H9 (cell line): ENCODE results near the gene NEURL4. TPM values are rescaled to one million over a fixed set of nuclear protein-coding genes. Genes with fewer than 3 reads are reported as not detected.
A peak's percentile ranks its signal among the peaks of the same experiment; 100 is the strongest.

ENCODE experiments used
- DNase-seq: peaks from one replicate; pipeline ENCODE4 v3.0.0-alpha.2; 2017
- H2AFZ ChIP-seq: one replicate; pipeline ENCODE4 v1.6.1; 2013; ENCODE audit warnings: mild to moderate bottlenecking, low read length, control low read depth, moderate library complexity
- H2AK5ac ChIP-seq: 2 replicates; pipeline ENCODE4 v1.6.1; 2013; ENCODE audit warnings: low read length, control low read depth, mixed read lengths; ENCODE audit not compliant: insufficient read length
- H2BK120ac ChIP-seq: one replicate; pipeline ENCODE4 v1.6.1; 2013; ENCODE audit warnings: low read depth, mild to moderate bottlenecking, low read length, control low read depth, inconsistent platforms; ENCODE audit not compliant: poor library complexity, severe bottlenecking
- H2BK12ac ChIP-seq: 2 replicates; pipeline ENCODE4 v1.6.1; 2013; ENCODE audit warnings: low read length, control low read depth, mixed read lengths, low read depth; ENCODE audit not compliant: insufficient read length
- H2BK15ac ChIP-seq: 2 replicates; pipeline ENCODE4 v1.6.1; 2013; ENCODE audit warnings: low read depth, low read length, control low read depth
- H2BK20ac ChIP-seq: one replicate; pipeline ENCODE4 v1.6.1; 2013; ENCODE audit warnings: low read depth, mild to moderate bottlenecking, low read length, control low read depth, inconsistent platforms; ENCODE audit not compliant: poor library complexity, severe bottlenecking
- H2BK5ac ChIP-seq: 2 replicates; pipeline ENCODE4 v1.6.1; 2013; ENCODE audit warnings: low read length, control low read depth, mixed read lengths; ENCODE audit not compliant: insufficient read length
- H3K14ac ChIP-seq: 2 replicates; pipeline ENCODE4 v1.6.1; 2013; ENCODE audit warnings: low read length, control low read depth; ENCODE audit not compliant: insufficient read depth
- H3K18ac ChIP-seq: 2 replicates; pipeline ENCODE4 v1.6.1; 2013; ENCODE audit warnings: low read depth, mild to moderate bottlenecking, mixed read lengths, low read length, control low read depth; ENCODE audit not compliant: insufficient read length
- H3K23ac ChIP-seq: 2 replicates; pipeline ENCODE4 v1.6.1; 2013; ENCODE audit warnings: low read length, control low read depth, mixed read lengths, low read depth; ENCODE audit not compliant: insufficient read length
- H3K23me2 ChIP-seq: 2 replicates; pipeline ENCODE4 v1.6.1; 2013; ENCODE audit warnings: low read depth, mild to moderate bottlenecking, mixed read lengths, low read length, control low read depth; ENCODE audit not compliant: insufficient read length, poor library complexity, severe bottlenecking
- H3K27ac ChIP-seq: 2 replicates; pipeline ENCODE4 v1.5.1; 2013; ENCODE audit warnings: low read length, control low read depth, mixed read lengths, low read depth; ENCODE audit not compliant: insufficient read length
- H3K27me3 ChIP-seq: 2 replicates; pipeline ENCODE4 v1.6.1; 2013; ENCODE audit warnings: low read length, control low read depth, inconsistent platforms; ENCODE audit not compliant: insufficient read depth
- H3K4ac ChIP-seq: 2 replicates; pipeline ENCODE4 v1.6.1; 2013; ENCODE audit warnings: low read depth, mild to moderate bottlenecking, control low read depth, inconsistent platforms, low read length, moderate library complexity
- H3K4me1 ChIP-seq: 2 replicates; pipeline ENCODE4 v1.6.1; 2013; ENCODE audit warnings: low read length, control low read depth, inconsistent platforms; ENCODE audit not compliant: insufficient read depth
- H3K4me2 ChIP-seq: 2 replicates; pipeline ENCODE4 v1.6.1; 2013; ENCODE audit warnings: low read length, control low read depth, mixed read lengths; ENCODE audit not compliant: insufficient read length, insufficient read depth
- H3K56ac ChIP-seq: 2 replicates; pipeline ENCODE4 v1.6.1; 2013; ENCODE audit warnings: low read depth, mild to moderate bottlenecking, mixed read lengths, low read length, control low read depth; ENCODE audit not compliant: insufficient read length
- H3K79me1 ChIP-seq: 2 replicates; pipeline ENCODE4 v1.6.1; 2013; ENCODE audit warnings: low read depth, mild to moderate bottlenecking, moderate library complexity, low read length, control low read depth, inconsistent platforms; ENCODE audit not compliant: insufficient read depth, poor library complexity, severe bottlenecking
- H3K79me2 ChIP-seq: 2 replicates; pipeline ENCODE4 v1.6.1; 2013; ENCODE audit warnings: low read length, control low read depth, inconsistent platforms; ENCODE audit not compliant: insufficient read depth
- H3K9ac ChIP-seq: 2 replicates; pipeline ENCODE4 v1.6.1; 2013; ENCODE audit warnings: low read length, control low read depth, mixed read lengths; ENCODE audit not compliant: insufficient read length; ENCODE audit errors: extremely low read depth
- H3K9me3 ChIP-seq: one replicate; pipeline ENCODE4 v1.6.1; 2013; ENCODE audit warnings: low read depth, low read length, inconsistent platforms; ENCODE audit not compliant: control insufficient read depth
- H3T11ph ChIP-seq: one replicate; pipeline ENCODE4 v1.6.1; 2013; ENCODE audit warnings: mild to moderate bottlenecking, low read length, control low read depth, inconsistent platforms
- H4K20me1 ChIP-seq: one replicate; pipeline ENCODE4 v1.6.1; 2013; ENCODE audit not compliant: control insufficient read depth, insufficient read length, insufficient read depth
- H4K5ac ChIP-seq: 2 replicates; pipeline ENCODE4 v1.6.1; 2013; ENCODE audit warnings: low read depth, mild to moderate bottlenecking, mixed read lengths, low read length, control low read depth; ENCODE audit not compliant: insufficient read length
- H4K8ac ChIP-seq: replicated peaks from 2 replicates; pipeline ENCODE4 v1.6.1; 2013; ENCODE audit warnings: low read length, control low read depth, mixed read lengths, low read depth; ENCODE audit not compliant: insufficient read length
- H4K91ac ChIP-seq: 2 replicates; pipeline ENCODE4 v1.6.1; 2013; ENCODE audit warnings: low read depth, mild to moderate bottlenecking, moderate library complexity, mixed read lengths, low read length, control low read depth; ENCODE audit not compliant: insufficient read length
- H3K27ac Mint-ChIP-seq, 3 experiments: 2 replicates in 2 of 3; 3 replicates in 1 of 3; pipeline ENCODE4 v1.8.0; 2020 to 2021; ENCODE audit warnings: mixed read lengths in 3 of 3, mild to moderate bottlenecking in 1 of 3, moderate library complexity in 1 of 3
- H3K27me3 Mint-ChIP-seq: 2 replicates; pipeline ENCODE4 v1.8.0; 2021; ENCODE audit warnings: low read depth, mild to moderate bottlenecking, moderate library complexity, mixed read lengths
- H3K36me3 Mint-ChIP-seq, 3 experiments: 2 replicates in 2 of 3; 3 replicates in 1 of 3; pipeline ENCODE4 v1.8.0; 2020 to 2021; ENCODE audit warnings: low read depth in 3 of 3, mixed read lengths in 3 of 3; ENCODE audit not compliant: insufficient read depth in 1 of 3
- H3K4me1 Mint-ChIP-seq, 2 experiments: 2 replicates each; pipeline ENCODE4 v1.8.0; 2020; ENCODE audit warnings: mixed read lengths in 2 of 2
- H3K4me3 Mint-ChIP-seq, 2 experiments: 2 replicates in 1 of 2; 3 replicates in 1 of 2; pipeline ENCODE4 v1.8.0; 2020 to 2021; ENCODE audit warnings: mild to moderate bottlenecking in 2 of 2, mixed read lengths in 2 of 2, moderate library complexity in 1 of 2
- H3K9me3 Mint-ChIP-seq, 2 experiments: 2 replicates in 1 of 2; 3 replicates in 1 of 2; pipeline ENCODE4 v1.8.0; 2020; ENCODE audit warnings: mild to moderate bottlenecking in 2 of 2, mixed read lengths in 2 of 2, moderate library complexity in 1 of 2
- CTCF ChIP-seq: fragments of 200-600 bp; sonication (generic); conservative IDR thresholded peaks from 3 replicates; pipeline ENCODE4 v1.8.0; 2021; ENCODE audit warnings: antibody characterized with exemption, mild to moderate bottlenecking
- WGBS: extraction: QIAGEN DNeasy Blood & Tissue Kit; methylation state at CpG from one replicate; pipeline ENCODE4 v1.1.7; 2013; ENCODE audit warnings: missing lambda C conversion rate, low lambda C conversion rate, mixed read lengths; ENCODE audit not compliant: insufficient read length; ENCODE audit errors: extremely low coverage; 5-methylcytosine and 5-hydroxymethylcytosine counted together
- total RNA-seq: library from RNA; stranded (reverse); gene quantifications from 2 replicates; pipeline ENCODE4 v1.2.1, GENCODE V29; 2021

NEURL4 gene
- total RNA-seq, 1 experiment from 2014 or later: 54.8 TPM

- Histone ChIP-seq H3K9me3 (no peaks in the 10 kb centered on the region), H2BK5ac (no peak overlapping the region), H4K91ac (no peak overlapping the region), H3K23ac (no peak overlapping the region), H3K4me2 (no peak overlapping the region), H2BK120ac (no peak overlapping the region), H2BK20ac (no peak overlapping the region), H3K56ac (no peak overlapping the region), H3K23me2 (no peaks in the 10 kb centered on the region), H4K5ac (no peak overlapping the region), H4K20me1 (no peaks in the 10 kb centered on the region), H3K9ac (no peak overlapping the region), H2AFZ (no peak overlapping the region), H3K79me1 (no peaks in the 10 kb centered on the region), H2BK15ac (no peak overlapping the region), H2AK5ac (no peak overlapping the region), H3K4me1 (peaks cover 2% of the 10 kb centered on the region; the same call in 1 of the 2 replicates), H3K27ac (no peak overlapping the region), H4K8ac (no peak overlapping the region), H3T11ph (no peak overlapping the region), H3K79me2 (no peaks in the 10 kb centered on the region), H3K14ac (no peak overlapping the region), H3K4ac (no peak overlapping the region), H3K18ac (no peak overlapping the region), H3K27me3 (peaks cover 2% of the 10 kb centered on the region), H2BK12ac (no peak overlapping the region)
- Mint-ChIP-seq H3K27ac (no peak overlapping the region), H3K4me1 (peaks cover 11 to 19% of the 10 kb centered on the region in 2 experiments), H3K27me3 (peaks cover 29% of the 10 kb centered on the region), H3K4me3 (peak overlapping the region in 1 of 2 experiments; percentile 50; a peak in 1 of 5 replicates), H3K9me3 (no peaks in the 10 kb centered on the region), H3K36me3 (peaks cover 3 to 25% (median 11%) of the 10 kb centered on the region in 3 experiments; a peak in 5 of 7 replicates)
- no peak for DNase-seq
- TF ChIP-seq CTCF: no peak
- no CpG with 5 or more reads among the region's 18 CpGs for WGBS
Observed at GRCh38 chr17:7289256-7290032, 39.7 kb downstream of the NEURL4 start.
